GM19240 (cell line): Measurements from ENCODE around the gene GPC6.
"Not testable (repeated sequence)": the region's sequence is repeated elsewhere in the genome, so short reads cannot be mapped to it uniquely, and the experiment has no call there.

Experiments used
- DNase-seq: peaks from one replicate; pipeline ENCODE4 v3.0.0; 2011; ENCODE audit warnings: low spot score; ENCODE audit not compliant: insufficient read length

GPC6 gene

GRCh38 chr13:93318534-93319254 is 92.1 kb downstream of the GPC6 start:
- DNase-seq, result no peak

- DNase-seq, result no peak
Measured at GRCh38 chr13:93320942-93321341, 94.3 kb downstream of the GPC6 start.

GRCh38 chr13:93323880-93324279 is 97.3 kb downstream of the GPC6 start:
- DNase-seq, result not testable (repeated sequence)

- no peak for DNase-seq
Measured at GRCh38 chr13:93325303-93326233, 99.0 kb downstream of the GPC6 start.

GRCh38 chr13:93326234-93326811 is 99.7 kb downstream of the GPC6 start:
- DNase-seq, result no peak

GRCh38 chr13:93328943-93329342 is 102.3 kb downstream of the GPC6 start:
- DNase-seq, result no peak

- DNase-seq, result no peak
Measured at GRCh38 chr13:93336728-93337127, 110.1 kb downstream of the GPC6 start.

GRCh38 chr13:93338030-93338429 is 111.4 kb downstream of the GPC6 start:
- no peak for DNase-seq

GRCh38 chr13:93338906-93339305 is 112.3 kb downstream of the GPC6 start:
- no peak for DNase-seq

GRCh38 chr13:93339550-93339949 is 112.9 kb downstream of the GPC6 start:
- DNase-seq, result no peak

GRCh38 chr13:93341517-93341916 is 114.9 kb downstream of the GPC6 start:
- DNase-seq, result no peak

- DNase-seq, result no peak
Measured at GRCh38 chr13:93343097-93343496, 116.5 kb downstream of the GPC6 start.

- DNase-seq, result no peak
Measured at GRCh38 chr13:93344048-93344705, 117.6 kb downstream of the GPC6 start.

GRCh38 chr13:93345024-93345423 is 118.4 kb downstream of the GPC6 start:
- DNase-seq, result no peak

GRCh38 chr13:93345770-93346169 is 119.2 kb downstream of the GPC6 start:
- DNase-seq, result no peak

- DNase-seq, result no peak
Measured at GRCh38 chr13:93352616-93353015, 126.0 kb downstream of the GPC6 start.

GRCh38 chr13:93355094-93355493 is 128.5 kb downstream of the GPC6 start:
- DNase-seq, result no peak

GRCh38 chr13:93356469-93356868 is 129.9 kb downstream of the GPC6 start:
- no peak for DNase-seq

- DNase-seq, result no peak
Measured at GRCh38 chr13:93360021-93360420, 133.4 kb downstream of the GPC6 start.

GRCh38 chr13:93361703-93362102 is 135.1 kb downstream of the GPC6 start:
- DNase-seq, result no peak

GRCh38 chr13:93364166-93364565 is 137.6 kb downstream of the GPC6 start:
- DNase-seq, result no peak

- DNase-seq, result no peak
Measured at GRCh38 chr13:93368296-93368695, 141.7 kb downstream of the GPC6 start.
